CD4-positive, alpha-beta T cell treated with Interleukin-6 for 4 hours (primary cell): ENCODE measurements around the gene CARD10.
A peak's percentile ranks its signal among the peaks of the same experiment; 100 is the strongest.

Source experiments
- DNase-seq: peaks from one replicate; pipeline ENCODE4 v3.0.0-alpha.2; 2020; ENCODE audit warnings: mixed read lengths

The CARD10 gene

DNA sequence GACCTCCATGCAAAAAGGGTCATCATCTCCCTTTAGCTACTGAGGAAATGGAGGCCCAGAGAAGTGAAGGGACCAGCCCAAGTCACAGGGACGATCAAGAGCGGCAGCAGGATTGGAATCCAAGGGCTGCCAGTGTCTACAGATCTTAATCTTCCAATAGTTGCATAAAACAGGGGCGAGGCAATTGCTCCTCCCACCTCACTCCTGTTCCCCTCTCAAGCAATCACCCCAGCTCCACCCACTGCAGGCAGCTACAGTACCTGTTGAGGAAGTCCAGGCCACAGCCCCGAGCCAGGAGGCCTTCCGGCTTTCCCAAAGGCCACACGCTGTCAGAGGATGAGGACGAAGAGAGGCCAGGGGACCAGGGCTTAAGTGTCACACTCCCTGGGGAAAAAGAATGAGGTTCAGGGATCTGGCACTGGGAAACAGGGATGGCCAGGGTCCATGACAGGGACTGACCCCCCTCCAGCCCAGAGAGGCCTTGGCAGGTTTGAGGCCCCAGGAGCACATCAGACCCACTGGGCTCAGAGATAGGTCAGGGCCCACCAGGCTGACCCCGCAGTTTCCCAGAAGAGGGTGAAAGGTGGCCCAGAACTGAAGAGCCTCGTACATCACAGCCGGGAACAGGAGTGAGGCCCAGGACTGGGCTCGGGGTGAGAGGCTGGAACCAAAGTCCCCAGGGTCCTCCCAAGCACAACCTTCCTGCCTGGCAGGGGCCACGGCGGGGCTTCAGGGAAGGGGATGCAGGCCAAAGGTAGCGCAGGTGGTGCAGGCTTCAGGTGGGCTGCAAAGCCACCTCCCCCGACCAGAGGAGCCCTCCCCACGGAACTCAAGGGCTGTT is 16.7 kb downstream of the CARD10 start:
- peak; percentile 31 for DNase-seq

DNA sequence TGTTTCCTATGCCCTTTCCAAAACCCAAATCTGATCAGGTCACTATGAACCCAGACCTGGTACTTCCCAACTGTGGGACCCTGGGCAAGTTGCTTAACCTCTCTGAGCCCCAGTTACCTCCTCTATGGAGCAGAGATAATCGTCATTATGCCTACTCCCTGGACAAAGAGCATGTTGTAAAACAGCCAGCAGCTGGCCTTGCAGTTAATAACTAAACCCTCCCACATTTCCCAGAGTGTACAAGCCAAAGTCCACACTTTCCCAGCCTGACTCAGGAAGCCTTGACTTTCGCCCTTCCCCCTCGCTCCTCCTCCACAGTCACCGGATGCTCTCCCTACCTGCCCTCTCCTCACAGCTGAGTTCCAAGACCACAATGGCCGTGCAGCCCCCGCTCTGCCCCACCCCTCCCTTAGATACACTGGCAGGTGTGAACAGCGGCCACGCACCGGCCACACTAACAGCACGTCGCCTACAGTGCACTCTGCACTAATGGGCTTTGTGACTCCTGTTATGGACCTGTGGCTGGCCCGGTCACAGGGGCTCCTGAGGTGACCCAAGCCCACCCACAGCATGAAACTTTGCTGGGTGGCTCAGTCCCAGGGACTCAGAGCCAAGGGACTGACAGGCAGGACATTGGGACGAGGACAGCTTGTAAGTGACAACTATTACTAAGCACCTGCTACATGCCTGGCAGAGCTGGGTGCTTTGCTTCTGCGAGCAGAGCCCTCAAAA is 17.4 kb downstream of the CARD10 start:
- no peak for DNase-seq

DNA sequence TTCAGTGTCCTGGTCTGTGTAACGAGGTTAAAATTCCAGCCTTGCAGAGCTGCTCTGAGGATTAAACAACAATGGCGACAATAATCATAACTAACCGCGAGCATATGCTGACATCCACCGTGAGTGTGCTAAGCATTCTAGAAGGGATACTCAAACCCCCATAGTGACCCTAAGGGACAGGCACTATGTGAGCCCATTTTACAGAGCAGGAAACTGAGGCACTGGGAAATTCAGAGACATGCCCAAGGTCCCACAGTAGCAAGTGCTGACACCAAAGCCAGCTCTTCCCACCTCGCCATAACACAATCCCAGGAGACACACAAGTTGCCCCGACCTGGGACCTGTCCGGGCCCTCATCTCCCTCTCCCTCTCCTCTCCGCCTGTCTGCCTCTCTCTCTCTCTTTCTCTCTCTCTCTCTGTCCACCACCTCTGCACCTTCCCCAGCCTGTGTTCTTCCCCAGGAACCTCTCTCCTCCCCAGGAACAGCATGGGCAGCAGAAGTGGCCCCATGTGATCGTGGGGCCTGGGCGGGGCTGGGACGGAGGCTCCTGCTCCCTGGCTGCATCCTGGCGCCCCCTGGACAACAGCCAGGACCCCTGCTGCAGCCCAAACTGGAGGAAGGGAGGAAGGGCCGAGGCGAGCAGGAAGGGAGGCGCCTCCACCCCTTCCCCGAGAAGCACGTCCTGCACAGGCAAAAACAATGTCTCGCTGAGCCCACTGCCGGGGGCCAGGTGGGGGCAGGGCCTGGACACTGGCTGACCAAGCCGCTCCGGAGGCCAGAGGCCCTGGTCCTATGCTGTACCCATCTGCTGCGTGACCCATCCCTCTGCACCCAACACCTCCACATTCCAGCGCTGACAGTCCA is 18.2 kb downstream of the CARD10 start:
- no peak for DNase-seq

DNA sequence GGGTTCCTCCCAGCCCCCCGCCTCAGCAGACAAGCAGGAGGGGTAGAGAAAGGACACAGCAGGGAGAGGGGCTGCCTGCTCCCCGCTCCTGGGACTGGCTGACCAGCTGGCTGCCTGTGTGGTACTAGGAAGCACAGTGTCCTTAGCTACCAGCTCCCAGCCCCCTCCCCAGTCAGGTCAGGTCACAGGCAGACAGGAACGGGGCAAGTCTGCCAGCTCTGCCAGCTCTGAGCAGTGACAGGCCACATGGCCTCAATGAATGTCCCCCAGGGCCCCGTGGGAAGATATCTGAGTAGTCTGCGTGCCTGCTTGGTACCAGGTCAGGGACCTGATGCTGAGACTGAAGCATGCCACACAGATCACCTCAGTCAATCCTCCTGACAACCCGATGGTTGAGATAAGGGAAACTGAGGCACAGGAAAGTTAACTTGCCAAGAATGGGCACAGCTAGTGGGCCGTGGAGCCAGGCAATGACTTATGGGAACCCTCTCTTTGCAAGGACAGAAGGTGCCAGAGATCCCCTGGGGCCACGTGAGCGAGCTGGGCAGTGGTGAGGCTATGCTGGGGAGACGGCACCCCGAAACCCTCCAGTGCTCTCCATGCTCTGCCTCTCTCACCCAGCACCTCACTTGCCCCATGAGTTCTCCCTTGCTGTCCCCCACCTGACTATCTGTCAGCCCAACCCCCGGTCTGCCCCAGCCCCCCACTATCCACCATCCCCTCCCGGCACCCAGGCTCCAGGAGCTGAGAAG is 19.2 kb downstream of the CARD10 start:
- no peak for DNase-seq

DNA sequence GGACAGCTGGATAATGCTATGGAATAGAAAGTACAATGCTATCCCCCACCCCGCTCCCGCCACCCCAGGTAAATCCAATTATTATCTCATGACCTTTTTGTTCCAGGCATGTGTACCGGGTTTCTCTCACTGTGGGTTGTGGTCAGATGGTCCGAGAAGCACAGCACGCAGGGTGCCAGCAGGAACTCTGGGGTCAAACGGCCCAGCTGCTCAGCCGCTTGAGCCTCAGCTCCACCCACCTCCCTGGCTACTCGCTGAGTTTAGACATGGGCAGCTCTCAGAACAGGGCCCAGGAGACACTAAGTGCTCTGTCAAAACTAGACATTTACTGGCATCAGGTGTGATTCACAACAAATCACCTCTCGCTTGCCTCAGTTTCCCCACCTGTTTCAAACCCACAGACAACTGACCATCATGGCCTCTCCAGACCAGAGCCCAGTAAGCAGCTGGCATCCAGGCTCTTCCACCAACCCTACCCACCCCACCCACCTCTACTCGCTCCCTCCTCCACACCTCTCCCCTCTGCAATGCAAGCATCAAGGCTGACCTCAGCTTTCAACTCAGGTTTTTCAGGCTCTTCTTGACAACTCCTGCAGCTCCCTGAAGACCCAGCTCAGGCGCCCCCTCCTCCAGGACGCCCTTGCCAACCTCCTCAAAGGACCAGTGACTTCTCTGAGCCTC is 20.0 kb downstream of the CARD10 start:
- DNase-seq: no peak

DNA sequence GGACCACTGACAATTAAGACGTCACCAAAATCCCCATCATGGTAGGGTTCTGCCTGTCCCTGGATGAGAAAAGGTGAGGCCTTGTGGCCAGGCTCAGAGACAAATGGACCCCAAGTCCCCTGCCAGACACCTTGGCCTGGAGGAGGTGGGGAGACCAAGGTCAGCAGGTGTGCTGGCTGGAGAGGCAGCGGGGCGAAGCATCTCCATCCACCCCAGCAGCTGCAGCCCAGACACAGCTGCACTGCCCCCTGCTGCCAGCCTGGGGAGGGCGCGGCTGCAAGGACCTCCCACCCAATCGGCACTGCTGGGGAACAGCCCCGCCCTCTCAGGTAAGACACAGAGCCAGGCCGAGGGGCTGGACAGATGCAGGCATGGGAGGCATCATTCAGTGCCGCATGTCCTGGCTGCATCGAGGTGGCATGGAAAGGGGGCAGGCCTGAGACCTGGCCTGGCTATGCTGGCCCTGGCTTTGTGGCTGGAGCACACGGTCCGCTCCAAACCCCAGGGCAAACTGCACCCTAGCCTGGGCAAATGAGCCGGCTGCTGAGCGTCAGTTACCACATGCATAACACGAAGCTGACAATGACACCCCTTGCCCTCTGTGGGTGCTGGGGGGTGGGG is 20.8 kb downstream of the CARD10 start:
- DNase-seq: peak; percentile 83

DNA sequence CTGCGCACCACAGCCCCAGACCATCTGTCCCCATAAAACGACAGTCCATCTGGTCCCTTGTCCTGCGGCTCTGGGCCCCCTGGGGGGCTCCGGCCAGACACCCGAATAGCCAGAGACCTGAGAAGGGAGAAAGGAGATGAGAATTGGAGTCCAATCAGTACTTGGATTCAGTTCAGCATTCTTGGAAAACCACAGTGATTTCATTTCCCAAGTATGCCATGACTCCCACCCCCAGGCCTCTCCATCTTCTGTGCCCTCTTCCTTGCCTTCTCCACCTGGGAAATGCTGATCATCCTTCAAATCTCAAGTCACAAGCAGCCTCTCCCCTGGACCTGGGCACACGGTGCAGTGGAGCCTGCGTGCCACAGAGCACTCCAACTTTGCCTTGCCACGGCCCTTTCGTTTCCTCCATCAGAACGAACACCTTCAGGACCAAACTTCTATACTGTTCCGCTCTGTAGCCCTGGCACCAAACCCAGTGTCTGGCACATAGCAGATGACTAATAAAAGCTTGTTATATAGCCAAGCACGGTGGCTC is 22.1 kb downstream of the CARD10 start:
- DNase-seq: no peak

DNA sequence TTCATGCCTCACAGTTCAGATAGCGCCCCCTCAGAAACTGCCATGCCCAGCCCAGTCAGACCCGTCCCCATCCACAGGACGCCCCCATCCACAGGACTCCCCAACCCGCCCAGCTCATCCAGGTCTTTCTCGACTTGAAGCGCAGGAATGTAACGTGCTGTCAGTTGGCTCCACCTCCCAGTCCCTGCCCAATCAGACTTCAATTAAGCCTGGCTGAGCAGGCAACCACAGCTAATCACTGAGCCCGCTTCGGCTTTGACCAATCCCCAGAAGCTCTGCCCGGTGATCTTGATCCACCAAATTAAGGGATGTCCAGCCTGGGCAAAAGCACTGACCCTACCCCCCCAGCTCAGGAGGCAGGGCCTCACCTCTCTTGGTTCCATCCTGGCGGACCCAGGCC is 22.6 kb downstream of the CARD10 start:
- DNase-seq: no peak

DNA sequence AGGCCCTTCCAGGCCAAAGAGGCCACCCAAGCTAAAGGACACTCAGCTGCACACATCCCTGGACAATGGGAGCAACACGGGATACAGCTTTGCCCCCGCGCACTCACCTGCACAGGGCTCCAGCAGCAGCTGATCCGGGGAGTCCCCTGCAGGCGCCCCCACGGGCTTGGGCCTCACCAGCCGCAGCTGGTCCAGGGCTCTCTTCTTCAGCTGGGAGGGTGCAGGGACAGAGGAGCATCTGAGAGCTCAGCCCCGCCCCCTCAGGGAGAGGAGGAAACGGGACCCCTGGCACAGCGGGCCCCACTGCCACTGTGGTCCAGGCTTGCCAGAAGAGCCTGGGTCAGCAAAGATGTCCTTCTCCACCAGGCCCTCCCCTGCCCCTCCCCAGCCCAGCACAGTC is 25.2 kb downstream of the CARD10 start:
- DNase-seq: no peak

DNA sequence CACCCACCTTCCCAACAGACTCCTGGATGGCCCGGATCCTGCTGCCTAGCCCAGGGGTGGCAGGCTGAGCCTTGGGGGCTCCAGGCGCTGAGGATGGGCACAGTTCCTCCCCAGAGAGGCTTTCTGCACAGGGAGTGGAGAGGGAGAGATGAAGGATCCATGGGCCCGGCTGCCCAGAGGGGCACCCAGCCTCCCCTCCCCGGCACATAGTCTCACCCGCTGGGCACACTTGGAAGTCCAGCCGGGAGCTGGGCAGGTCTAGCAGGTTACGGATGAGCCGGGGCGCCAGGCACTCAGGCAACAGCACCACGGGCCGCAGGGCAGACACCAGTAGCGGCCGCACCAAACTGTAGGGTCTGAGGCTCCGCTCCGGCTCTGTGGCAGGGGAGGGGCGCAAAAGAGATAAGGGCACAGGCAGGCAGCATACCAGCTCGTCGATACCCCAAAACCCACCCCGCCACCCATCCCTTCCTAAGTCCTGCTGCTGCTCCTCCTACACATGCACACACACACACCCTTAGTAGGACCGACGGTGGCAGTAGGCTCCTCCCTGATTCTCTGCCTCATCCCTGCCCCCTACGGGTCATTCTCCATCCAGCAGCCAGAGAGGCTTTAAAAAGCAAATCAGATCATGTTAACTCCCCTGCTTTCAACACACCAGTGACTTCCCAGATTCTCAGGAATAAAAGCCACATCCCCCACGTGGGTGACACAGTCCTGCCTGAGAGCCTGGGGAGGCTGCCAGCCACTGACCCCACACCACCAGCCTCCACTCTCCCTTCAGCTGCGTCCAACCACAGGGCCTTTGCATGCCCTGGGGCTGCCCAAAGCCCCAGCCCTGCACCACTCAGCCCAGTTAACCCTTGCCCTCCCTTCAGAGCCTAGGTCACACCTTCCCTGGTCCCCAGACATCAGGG is 26.5 kb downstream of the CARD10 start:
- peak; percentile 73 for DNase-seq

DNA sequence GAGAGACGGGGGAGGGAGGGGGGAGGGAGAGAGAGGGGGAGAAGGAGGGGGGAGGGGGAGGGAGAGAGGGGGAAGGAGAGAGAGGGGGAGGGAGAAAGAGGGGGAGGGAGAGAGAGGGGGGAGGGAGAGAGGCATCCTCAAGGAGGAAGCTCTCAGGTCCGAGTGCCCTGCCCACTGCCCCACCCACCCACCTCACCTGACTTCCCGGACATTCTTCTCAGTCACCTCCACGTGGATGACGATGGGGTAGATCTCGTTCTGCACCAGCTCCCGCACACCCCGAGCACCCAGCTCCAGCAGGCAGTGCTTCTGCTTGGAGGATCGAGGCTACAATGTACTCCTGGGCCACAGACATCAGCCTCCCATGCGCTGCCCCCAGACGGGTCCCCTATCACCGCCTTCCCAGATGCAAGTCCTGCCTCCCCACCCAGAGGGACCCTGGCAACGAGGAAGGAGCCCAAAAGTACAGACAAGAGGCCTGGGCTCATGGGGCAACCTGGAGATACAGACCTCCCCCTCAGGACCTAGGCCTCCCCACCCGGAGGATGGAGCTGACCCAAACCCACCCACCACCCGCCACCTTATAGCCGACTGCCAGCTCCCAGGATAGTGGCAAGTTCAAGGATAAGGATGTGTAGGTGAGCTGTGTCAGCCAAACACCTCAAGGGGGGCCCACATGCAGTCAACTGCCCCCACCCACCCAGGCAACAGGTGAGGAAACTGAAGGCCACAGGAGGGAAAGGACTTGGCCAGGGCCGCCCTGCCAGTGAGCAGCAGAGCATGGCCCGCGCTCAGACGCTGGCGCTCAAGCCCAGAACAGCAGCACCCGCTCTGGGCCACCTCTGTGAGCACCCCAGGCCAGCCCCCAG is 27.4 kb downstream of the CARD10 start:
- no peak for DNase-seq

DNA sequence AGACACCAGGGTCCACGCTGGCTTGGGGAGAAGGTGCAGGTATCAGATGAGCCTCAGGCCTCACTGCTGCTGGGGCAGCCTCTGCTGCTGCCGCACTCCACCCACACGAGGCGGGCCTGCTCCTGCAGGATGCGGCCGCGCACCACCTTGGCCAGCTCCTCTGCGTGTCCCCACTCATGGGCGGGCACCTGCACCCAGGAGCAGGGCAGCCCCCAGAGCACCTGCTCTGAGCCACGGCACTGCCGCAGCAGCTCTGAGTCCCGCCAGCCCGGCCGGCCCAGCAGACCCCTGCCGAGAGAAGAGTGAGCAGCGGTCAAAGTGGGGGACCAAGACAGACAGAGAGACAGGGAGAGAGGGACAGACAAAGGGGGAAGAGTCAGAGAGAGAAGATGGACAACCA is 28.1 kb downstream of the CARD10 start:
- no peak for DNase-seq

DNA sequence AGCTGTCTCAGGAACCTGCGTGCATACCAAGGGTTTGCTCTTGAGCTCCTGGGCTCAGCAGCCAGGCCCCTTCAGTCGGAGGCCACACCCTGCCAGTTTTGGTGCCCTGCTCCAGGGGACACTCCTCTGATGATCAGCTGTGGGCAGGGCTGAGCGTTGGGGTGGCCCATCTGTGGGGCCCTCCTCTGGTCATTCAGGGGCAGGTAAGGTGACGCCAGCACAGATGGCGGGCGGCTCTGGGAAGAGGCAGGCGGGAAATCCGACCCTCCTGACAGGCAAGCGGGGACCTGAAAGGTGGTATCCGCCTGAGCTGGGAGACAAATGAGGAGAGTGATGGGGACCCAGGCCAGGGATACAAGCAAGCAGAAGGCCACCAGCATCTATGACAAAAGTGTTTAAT is 29.2 kb downstream of the CARD10 start:
- DNase-seq: no peak

DNA sequence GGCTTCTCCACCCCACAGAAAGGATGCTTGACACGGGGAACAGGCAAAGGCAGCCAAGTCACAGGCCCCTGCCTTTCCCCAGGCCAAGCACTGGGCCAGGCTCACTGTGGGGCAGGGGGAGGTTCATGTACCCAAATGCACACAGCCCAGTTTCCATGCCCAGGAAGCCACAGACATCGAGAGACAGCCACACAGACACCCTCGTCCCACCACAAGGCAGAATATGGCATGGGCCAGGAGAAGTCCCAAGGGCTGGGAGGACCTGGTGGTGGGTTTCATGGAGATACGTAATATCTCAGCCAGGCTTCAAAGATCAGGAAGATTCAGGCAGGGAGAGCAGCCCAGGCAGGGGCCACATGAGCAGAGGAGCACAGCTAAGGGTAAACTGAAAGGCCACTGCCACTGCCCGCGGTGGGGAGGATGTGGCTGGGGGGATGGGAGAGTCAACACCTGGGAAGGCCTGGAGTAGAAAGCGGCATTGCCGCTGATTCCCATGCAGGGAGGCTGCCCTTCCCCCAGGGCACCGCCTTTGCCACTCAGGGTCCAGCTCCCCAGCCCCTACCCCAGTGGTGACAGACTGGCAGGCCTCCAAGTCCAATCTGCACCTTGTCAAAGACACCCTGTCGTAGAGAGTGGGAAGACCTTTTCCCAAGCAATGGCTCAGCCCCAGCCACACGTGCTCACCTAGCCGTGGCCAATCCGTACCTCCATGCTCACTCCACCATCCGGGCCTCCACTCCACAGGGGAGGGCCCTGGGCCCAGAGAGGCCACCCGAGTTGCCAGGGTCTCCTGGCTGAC is 30.7 kb downstream of the CARD10 start:
- peak; percentile 17 for DNase-seq

DNA sequence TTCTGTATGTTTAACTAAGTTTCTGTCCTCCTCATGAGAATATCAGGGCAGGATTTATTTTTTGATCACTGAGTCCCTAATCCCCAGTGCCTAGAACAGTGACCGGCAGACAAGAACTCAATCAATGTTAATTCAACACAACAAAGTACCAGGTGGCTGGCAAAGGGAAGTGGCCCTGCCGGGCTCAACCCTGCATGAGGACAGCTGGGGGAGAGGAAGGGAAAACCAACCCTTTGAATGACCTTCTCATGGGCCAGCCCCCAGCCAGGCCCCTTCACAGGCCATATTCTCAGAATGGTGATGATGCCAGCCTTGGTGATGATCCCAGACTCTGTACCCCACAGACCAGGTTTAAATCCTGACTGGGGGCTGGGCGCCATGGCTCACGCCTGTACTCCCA is 31.6 kb downstream of the CARD10 start:
- no peak for DNase-seq

DNA sequence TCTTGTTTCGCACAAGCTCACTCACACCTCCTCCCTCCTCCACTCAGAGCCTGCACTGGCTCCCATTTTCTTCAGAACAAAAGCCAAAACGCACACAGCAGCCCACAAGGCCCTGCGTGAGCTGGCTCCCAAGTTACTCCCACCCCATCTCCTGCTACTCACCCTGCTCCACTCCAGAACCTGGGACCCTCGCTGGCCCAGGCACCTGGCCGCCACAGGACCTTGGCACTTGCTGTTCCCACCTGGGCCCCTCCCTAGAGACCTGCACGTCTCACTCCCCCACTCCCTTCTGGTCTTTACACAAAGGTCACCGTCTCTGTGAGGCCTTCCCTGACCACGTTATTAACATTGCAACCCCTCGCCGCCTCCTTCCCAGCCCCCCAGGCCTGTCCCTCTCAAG is 32.1 kb downstream of the CARD10 start:
- no peak for DNase-seq

DNA sequence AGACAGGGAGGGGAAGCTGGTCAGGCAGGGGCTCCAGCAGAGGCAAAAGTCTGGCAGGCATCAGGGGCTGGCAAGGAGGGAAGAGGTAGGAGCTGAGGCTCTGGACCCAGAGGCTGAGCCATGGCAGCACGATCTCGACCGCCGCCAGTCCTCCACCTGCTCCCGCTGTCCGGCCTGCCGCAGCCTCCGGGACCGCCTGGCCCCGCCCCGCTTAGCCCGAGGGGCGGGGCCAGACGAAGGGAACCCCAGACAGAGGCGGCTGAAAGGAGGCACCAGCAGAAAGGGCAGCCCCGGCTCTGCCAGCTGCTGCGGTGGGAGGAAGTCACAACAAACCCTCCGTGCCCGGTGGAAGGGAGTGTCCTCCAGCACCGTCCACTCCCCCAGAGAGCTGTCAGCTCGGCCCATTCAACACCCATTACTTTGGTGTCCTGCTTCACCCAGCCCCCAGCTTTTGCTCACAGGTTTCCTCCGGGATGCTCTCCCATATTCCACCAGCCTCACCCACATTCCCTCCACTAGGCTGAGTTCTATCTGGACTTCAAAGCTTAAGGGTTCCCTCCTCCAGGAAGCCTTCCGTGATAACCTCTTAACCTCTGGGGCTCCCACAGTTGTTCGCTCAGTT is 32.9 kb downstream of the CARD10 start, which contains the start of gene MFNG:
Gene MFNG (minus strand): TSS at position 161 of the 622 bp plus-strand sequence. CDS start 207 bp downstream, outside the sequence.
- peak; percentile 84 for DNase-seq
